Testis (tissue), 2 donors: ENCODE results near the gene TEKT3.

Source experiments
- CTCF ChIP-seq, 3 experiments: fragments of 450-650 bp in 2 of 3; fragments of 200-600 bp in 1 of 3; sonication (generic) in 1 of 3; IDR thresholded peaks; one replicate each; pipeline ENCODE4 v1.5.1; 2016 to 2019; ENCODE audit warnings: antibody characterized with exemption in 3 of 3, mild to moderate bottlenecking in 2 of 3, moderate library complexity in 1 of 3
- POLR2A ChIP-seq: fragments of 450-650 bp; IDR thresholded peaks from one replicate; pipeline ENCODE4 v1.6.1; 2017; ENCODE audit warnings: antibody characterized with exemption, mild to moderate bottlenecking, moderate library complexity

- no peak for TF ChIP-seq CTCF (IDR thresholded peaks at IDR 0.05)
- TF ChIP-seq POLR2A, result no peak
Measured at GRCh38 chr17:15334266-15334665, 7.1 kb downstream of the TEKT3 start.
